H9 (cell line): ENCODE data around the gene REEP1. TPM values are rescaled to one million over a fixed set of nuclear protein-coding genes. Genes with fewer than 3 reads are reported as not detected.
A peak's percentile ranks its signal among the peaks of the same experiment; 100 is the strongest.

Experiments
- DNase-seq: peaks from one replicate; pipeline ENCODE4 v3.0.0-alpha.2; 2017
- H2AFZ ChIP-seq: one replicate; pipeline ENCODE4 v1.6.1; 2013; ENCODE audit warnings: mild to moderate bottlenecking, low read length, control low read depth, moderate library complexity
- H2AK5ac ChIP-seq: 2 replicates; pipeline ENCODE4 v1.6.1; 2013; ENCODE audit warnings: low read length, control low read depth, mixed read lengths; ENCODE audit not compliant: insufficient read length
- H2BK120ac ChIP-seq: one replicate; pipeline ENCODE4 v1.6.1; 2013; ENCODE audit warnings: low read depth, mild to moderate bottlenecking, low read length, control low read depth, inconsistent platforms; ENCODE audit not compliant: poor library complexity, severe bottlenecking
- H2BK12ac ChIP-seq: 2 replicates; pipeline ENCODE4 v1.6.1; 2013; ENCODE audit warnings: low read length, control low read depth, mixed read lengths, low read depth; ENCODE audit not compliant: insufficient read length
- H2BK15ac ChIP-seq: 2 replicates; pipeline ENCODE4 v1.6.1; 2013; ENCODE audit warnings: low read depth, low read length, control low read depth
- H2BK20ac ChIP-seq: one replicate; pipeline ENCODE4 v1.6.1; 2013; ENCODE audit warnings: low read depth, mild to moderate bottlenecking, low read length, control low read depth, inconsistent platforms; ENCODE audit not compliant: poor library complexity, severe bottlenecking
- H2BK5ac ChIP-seq: 2 replicates; pipeline ENCODE4 v1.6.1; 2013; ENCODE audit warnings: low read length, control low read depth, mixed read lengths; ENCODE audit not compliant: insufficient read length
- H3K14ac ChIP-seq: 2 replicates; pipeline ENCODE4 v1.6.1; 2013; ENCODE audit warnings: low read length, control low read depth; ENCODE audit not compliant: insufficient read depth
- H3K18ac ChIP-seq: 2 replicates; pipeline ENCODE4 v1.6.1; 2013; ENCODE audit warnings: low read depth, mild to moderate bottlenecking, mixed read lengths, low read length, control low read depth; ENCODE audit not compliant: insufficient read length
- H3K23ac ChIP-seq: 2 replicates; pipeline ENCODE4 v1.6.1; 2013; ENCODE audit warnings: low read length, control low read depth, mixed read lengths, low read depth; ENCODE audit not compliant: insufficient read length
- H3K23me2 ChIP-seq: 2 replicates; pipeline ENCODE4 v1.6.1; 2013; ENCODE audit warnings: low read depth, mild to moderate bottlenecking, mixed read lengths, low read length, control low read depth; ENCODE audit not compliant: insufficient read length, poor library complexity, severe bottlenecking
- H3K27ac ChIP-seq: 2 replicates; pipeline ENCODE4 v1.5.1; 2013; ENCODE audit warnings: low read length, control low read depth, mixed read lengths, low read depth; ENCODE audit not compliant: insufficient read length
- H3K27me3 ChIP-seq: 2 replicates; pipeline ENCODE4 v1.6.1; 2013; ENCODE audit warnings: low read length, control low read depth, inconsistent platforms; ENCODE audit not compliant: insufficient read depth
- H3K4ac ChIP-seq: 2 replicates; pipeline ENCODE4 v1.6.1; 2013; ENCODE audit warnings: low read depth, mild to moderate bottlenecking, control low read depth, inconsistent platforms, low read length, moderate library complexity
- H3K4me1 ChIP-seq: 2 replicates; pipeline ENCODE4 v1.6.1; 2013; ENCODE audit warnings: low read length, control low read depth, inconsistent platforms; ENCODE audit not compliant: insufficient read depth
- H3K4me2 ChIP-seq: 2 replicates; pipeline ENCODE4 v1.6.1; 2013; ENCODE audit warnings: low read length, control low read depth, mixed read lengths; ENCODE audit not compliant: insufficient read length, insufficient read depth
- H3K56ac ChIP-seq: 2 replicates; pipeline ENCODE4 v1.6.1; 2013; ENCODE audit warnings: low read depth, mild to moderate bottlenecking, mixed read lengths, low read length, control low read depth; ENCODE audit not compliant: insufficient read length
- H3K79me1 ChIP-seq: 2 replicates; pipeline ENCODE4 v1.6.1; 2013; ENCODE audit warnings: low read depth, mild to moderate bottlenecking, moderate library complexity, low read length, control low read depth, inconsistent platforms; ENCODE audit not compliant: insufficient read depth, poor library complexity, severe bottlenecking
- H3K79me2 ChIP-seq: 2 replicates; pipeline ENCODE4 v1.6.1; 2013; ENCODE audit warnings: low read length, control low read depth, inconsistent platforms; ENCODE audit not compliant: insufficient read depth
- H3K9ac ChIP-seq: 2 replicates; pipeline ENCODE4 v1.6.1; 2013; ENCODE audit warnings: low read length, control low read depth, mixed read lengths; ENCODE audit not compliant: insufficient read length; ENCODE audit errors: extremely low read depth
- H3K9me3 ChIP-seq: one replicate; pipeline ENCODE4 v1.6.1; 2013; ENCODE audit warnings: low read depth, low read length, inconsistent platforms; ENCODE audit not compliant: control insufficient read depth
- H3T11ph ChIP-seq: one replicate; pipeline ENCODE4 v1.6.1; 2013; ENCODE audit warnings: mild to moderate bottlenecking, low read length, control low read depth, inconsistent platforms
- H4K20me1 ChIP-seq: one replicate; pipeline ENCODE4 v1.6.1; 2013; ENCODE audit not compliant: control insufficient read depth, insufficient read length, insufficient read depth
- H4K5ac ChIP-seq: 2 replicates; pipeline ENCODE4 v1.6.1; 2013; ENCODE audit warnings: low read depth, mild to moderate bottlenecking, mixed read lengths, low read length, control low read depth; ENCODE audit not compliant: insufficient read length
- H4K8ac ChIP-seq: replicated peaks from 2 replicates; pipeline ENCODE4 v1.6.1; 2013; ENCODE audit warnings: low read length, control low read depth, mixed read lengths, low read depth; ENCODE audit not compliant: insufficient read length
- H4K91ac ChIP-seq: 2 replicates; pipeline ENCODE4 v1.6.1; 2013; ENCODE audit warnings: low read depth, mild to moderate bottlenecking, moderate library complexity, mixed read lengths, low read length, control low read depth; ENCODE audit not compliant: insufficient read length
- H3K27ac Mint-ChIP-seq, 3 experiments: 2 replicates in 2 of 3; 3 replicates in 1 of 3; pipeline ENCODE4 v1.8.0; 2020 to 2021; ENCODE audit warnings: mixed read lengths in 3 of 3, mild to moderate bottlenecking in 1 of 3, moderate library complexity in 1 of 3
- H3K27me3 Mint-ChIP-seq: 2 replicates; pipeline ENCODE4 v1.8.0; 2021; ENCODE audit warnings: low read depth, mild to moderate bottlenecking, moderate library complexity, mixed read lengths
- H3K36me3 Mint-ChIP-seq, 3 experiments: 2 replicates in 2 of 3; 3 replicates in 1 of 3; pipeline ENCODE4 v1.8.0; 2020 to 2021; ENCODE audit warnings: low read depth in 3 of 3, mixed read lengths in 3 of 3; ENCODE audit not compliant: insufficient read depth in 1 of 3
- H3K4me1 Mint-ChIP-seq, 2 experiments: 2 replicates each; pipeline ENCODE4 v1.8.0; 2020; ENCODE audit warnings: mixed read lengths in 2 of 2
- H3K4me3 Mint-ChIP-seq, 2 experiments: 2 replicates in 1 of 2; 3 replicates in 1 of 2; pipeline ENCODE4 v1.8.0; 2020 to 2021; ENCODE audit warnings: mild to moderate bottlenecking in 2 of 2, mixed read lengths in 2 of 2, moderate library complexity in 1 of 2
- H3K9me3 Mint-ChIP-seq, 2 experiments: 2 replicates in 1 of 2; 3 replicates in 1 of 2; pipeline ENCODE4 v1.8.0; 2020; ENCODE audit warnings: mild to moderate bottlenecking in 2 of 2, mixed read lengths in 2 of 2, moderate library complexity in 1 of 2
- CTCF ChIP-seq: fragments of 200-600 bp; sonication (generic); conservative IDR thresholded peaks from 3 replicates; pipeline ENCODE4 v1.8.0; 2021; ENCODE audit warnings: antibody characterized with exemption, mild to moderate bottlenecking
- WGBS: extraction: QIAGEN DNeasy Blood & Tissue Kit; methylation state at CpG from one replicate; pipeline ENCODE4 v1.1.7; 2013; ENCODE audit warnings: missing lambda C conversion rate, low lambda C conversion rate, mixed read lengths; ENCODE audit not compliant: insufficient read length; ENCODE audit errors: extremely low coverage; 5-methylcytosine and 5-hydroxymethylcytosine counted together
- total RNA-seq: library from RNA; stranded (reverse); gene quantifications from 2 replicates; pipeline ENCODE4 v1.2.1, GENCODE V29; 2021

Gene REEP1
- total RNA-seq, 1 experiment from 2014 or later, result 1.3 TPM

GRCh38 chr2:86202336-86202692, 135.1 kb downstream of the REEP1 start:
- Histone ChIP-seq H3K27ac (no peak overlapping the region), H3K79me2 (peaks cover 3% of the 10 kb centered on the region; the same call in 1 of the 2 replicates), H2BK12ac (no peak overlapping the region), H4K20me1 (no peaks in the 10 kb centered on the region), H3K9ac (no peak overlapping the region), H2AFZ (no peak overlapping the region), H2BK120ac (no peak overlapping the region), H4K5ac (no peak overlapping the region), H2AK5ac (no peak overlapping the region), H3K23me2 (no peaks in the 10 kb centered on the region), H3K18ac (no peak overlapping the region), H2BK5ac (no peak overlapping the region), H4K8ac (no peak overlapping the region), H3K9me3 (no peaks in the 10 kb centered on the region), H3K79me1 (no peaks in the 10 kb centered on the region), H3T11ph (no peak overlapping the region), H3K4me2 (no peak overlapping the region), H3K14ac (no peak overlapping the region), H3K23ac (no peak overlapping the region), H2BK20ac (no peak overlapping the region), H3K27me3 (no peaks in the 10 kb centered on the region), H4K91ac (no peak overlapping the region), H3K4me1 (peaks cover 2% of the 10 kb centered on the region; the same call in 1 of the 2 replicates), H3K56ac (no peak overlapping the region), H3K4ac (no peak overlapping the region), H2BK15ac (no peak overlapping the region)
- no peaks in the 10 kb centered on the region for H3K27me3 Mint-ChIP-seq
- peaks cover 19 to 27% of the 10 kb centered on the region in 2 experiments for H3K4me1 Mint-ChIP-seq
- H3K4me3 Mint-ChIP-seq, result peak overlapping the region in 1 of 2 experiments; percentile 63; a peak in 3 of 5 replicates
- no peak for DNase-seq
- TF ChIP-seq CTCF, result no peak
- WGBS, result no CpG with 5 or more reads among the region's 2 CpGs
- H3K36me3 Mint-ChIP-seq, result peaks cover 7 to 15% (median 15%) of the 10 kb centered on the region in 3 experiments; a peak in 6 of 7 replicates
- H3K9me3 Mint-ChIP-seq, result no peaks in the 10 kb centered on the region
- peak overlapping the region in 2 of 3 experiments; percentile 65 to 86; a peak in 4 of 7 replicates for H3K27ac Mint-ChIP-seq
